CD4-positive, alpha-beta T cell treated with Interleukin-17A for 4 hours (primary cell): ENCODE measurements around the gene TENM3.

Source experiments
- DNase-seq: peaks from one replicate; pipeline ENCODE4 v3.0.0-alpha.2; 2020; ENCODE audit warnings: mixed read lengths

The TENM3 gene

GRCh38 chr4:182644683-182645050 is 401.5 kb downstream of the TENM3 start:
- no peak for DNase-seq

- no peak for DNase-seq
Observed at GRCh38 chr4:182645511-182645910, 402.3 kb downstream of the TENM3 start.

- no peak for DNase-seq
Observed at GRCh38 chr4:182647646-182648300, 404.6 kb downstream of the TENM3 start.

- DNase-seq: no peak
Observed at GRCh38 chr4:182648766-182649165, 405.6 kb downstream of the TENM3 start.

GRCh38 chr4:182649698-182650477 is 406.7 kb downstream of the TENM3 start:
- no peak for DNase-seq

- DNase-seq: no peak
Observed at GRCh38 chr4:182653596-182653995, 410.4 kb downstream of the TENM3 start.

- no peak for DNase-seq
Observed at GRCh38 chr4:182655340-182655739, 412.1 kb downstream of the TENM3 start.

GRCh38 chr4:182662551-182662950 is 419.3 kb downstream of the TENM3 start:
- DNase-seq: no peak

- no peak for DNase-seq
Observed at GRCh38 chr4:182671231-182671630, 428.0 kb downstream of the TENM3 start.

- no peak for DNase-seq
Observed at GRCh38 chr4:182671749-182672148, 428.5 kb downstream of the TENM3 start.

- DNase-seq: no peak
Observed at GRCh38 chr4:182678590-182678989, 435.4 kb downstream of the TENM3 start.

GRCh38 chr4:182679533-182679932 is 436.3 kb downstream of the TENM3 start:
- DNase-seq: no peak

GRCh38 chr4:182680234-182680653 is 437.0 kb downstream of the TENM3 start:
- DNase-seq: no peak

GRCh38 chr4:182683661-182684060 is 440.5 kb downstream of the TENM3 start:
- DNase-seq: no peak

GRCh38 chr4:182684796-182685195 is 441.6 kb downstream of the TENM3 start:
- no peak for DNase-seq

- no peak for DNase-seq
Observed at GRCh38 chr4:182688081-182688480, 444.9 kb downstream of the TENM3 start.

GRCh38 chr4:182694551-182694950 is 451.3 kb downstream of the TENM3 start:
- DNase-seq: no peak

- DNase-seq: no peak
Observed at GRCh38 chr4:182695009-182695408, 451.8 kb downstream of the TENM3 start.

GRCh38 chr4:182695842-182696241 is 452.6 kb downstream of the TENM3 start:
- DNase-seq: no peak

GRCh38 chr4:182697094-182697493 is 453.9 kb downstream of the TENM3 start:
- DNase-seq: no peak

GRCh38 chr4:182698212-182698611 is 455.0 kb downstream of the TENM3 start:
- no peak for DNase-seq

GRCh38 chr4:182699201-182699600 is 456.0 kb downstream of the TENM3 start:
- no peak for DNase-seq

GRCh38 chr4:182699795-182700194 is 456.6 kb downstream of the TENM3 start:
- DNase-seq: no peak

- DNase-seq: no peak
Observed at GRCh38 chr4:182700362-182701160, 457.4 kb downstream of the TENM3 start.
